ENCODE results near the gene COL28A1. TPM values are rescaled to one million over a fixed set of nuclear protein-coding genes. Genes with fewer than 3 reads are reported as not detected.

Gene COL28A1
- total RNA-seq, 1 experiment from 2014 or later, result 7.3 TPM

DNA sequence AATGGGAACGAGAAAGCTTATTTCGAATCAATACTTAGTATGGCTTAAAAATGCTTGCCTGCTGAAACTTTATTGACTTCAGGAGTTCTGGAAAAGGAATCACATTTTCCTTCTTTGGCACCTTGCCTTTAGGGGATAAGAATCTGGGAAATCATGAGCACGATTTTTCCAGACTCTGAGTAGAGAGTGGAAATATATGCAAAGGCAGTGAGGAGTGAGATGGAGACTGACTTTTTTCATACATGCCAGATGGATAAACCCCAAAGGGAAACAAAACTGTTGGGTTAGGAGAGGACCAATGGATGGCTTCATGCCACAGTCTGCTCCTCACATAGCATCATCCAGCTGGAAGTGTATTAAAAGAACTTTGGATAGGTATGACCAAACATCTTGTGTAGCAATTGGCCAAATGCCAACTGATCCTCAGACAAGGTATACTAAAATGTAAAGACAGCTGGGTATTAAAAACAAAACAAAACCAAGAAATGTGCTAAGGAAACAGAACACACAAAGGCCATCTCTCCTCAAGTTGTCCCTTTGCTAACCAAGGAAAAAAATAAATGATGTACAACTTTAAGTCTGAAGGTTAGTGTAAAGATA is 1.7 kb downstream of the COL28A1 start:
- H3K9me3 ChIP-seq, result no peaks in the 10 kb centered on the region
- H3K36me3 ChIP-seq (ENCODE audit: control insufficient read depth, insufficient read depth, low read length), result no peaks in the 10 kb centered on the region
- BruUV-seq (replicated peaks), result no TSS peak
- H3K4me1 Mint-ChIP-seq (ENCODE audit: low read depth, unreplicated experiment), result no peaks in the 10 kb centered on the region
- ChIA-PET POLR2A (no interaction called here), CTCF (no interaction called here)
- no peaks in the 10 kb centered on the region for H3K4me1 ChIP-seq
- H3K4me3 Mint-ChIP-seq (ENCODE audit: unreplicated experiment), result no peak overlapping the region
- intact Hi-C loops (cut with micrococcal nuclease; ENCODE audit: unreplicated experiment), result no loop called here
- no peak overlapping the region for H3K4me3 ChIP-seq (ENCODE audit: low read depth, low read length)
- no peak overlapping the region for H3K27ac Mint-ChIP-seq (ENCODE audit: unreplicated experiment)
- TF ChIP-seq, protein P1, sequence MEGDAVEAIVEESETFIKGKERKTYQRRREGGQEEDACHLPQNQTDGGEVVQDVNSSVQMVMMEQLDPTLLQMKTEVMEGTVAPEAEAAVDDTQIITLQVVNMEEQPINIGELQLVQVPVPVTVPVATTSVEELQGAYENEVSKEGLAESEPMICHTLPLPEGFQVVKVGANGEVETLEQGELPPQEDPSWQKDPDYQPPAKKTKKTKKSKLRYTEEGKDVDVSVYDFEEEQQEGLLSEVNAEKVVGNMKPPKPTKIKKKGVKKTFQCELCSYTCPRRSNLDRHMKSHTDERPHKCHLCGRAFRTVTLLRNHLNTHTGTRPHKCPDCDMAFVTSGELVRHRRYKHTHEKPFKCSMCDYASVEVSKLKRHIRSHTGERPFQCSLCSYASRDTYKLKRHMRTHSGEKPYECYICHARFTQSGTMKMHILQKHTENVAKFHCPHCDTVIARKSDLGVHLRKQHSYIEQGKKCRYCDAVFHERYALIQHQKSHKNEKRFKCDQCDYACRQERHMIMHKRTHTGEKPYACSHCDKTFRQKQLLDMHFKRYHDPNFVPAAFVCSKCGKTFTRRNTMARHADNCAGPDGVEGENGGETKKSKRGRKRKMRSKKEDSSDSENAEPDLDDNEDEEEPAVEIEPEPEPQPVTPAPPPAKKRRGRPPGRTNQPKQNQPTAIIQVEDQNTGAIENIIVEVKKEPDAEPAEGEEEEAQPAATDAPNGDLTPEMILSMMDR (IDR thresholded peaks at IDR 0.05; ENCODE audit: insufficient read depth in 1 of 2, low read depth in 1 of 2, low read length in 1 of 2, severe bottlenecking in 1 of 2, unreplicated experiment in 1 of 2), result no peak
- H3K27me3 ChIP-seq (replicated peaks; ENCODE audit: control insufficient read depth, insufficient read depth, low read length), result no peaks in the 10 kb centered on the region
- no peaks in the 10 kb centered on the region for H3K27me3 Mint-ChIP-seq (ENCODE audit: insufficient read depth, unreplicated experiment)
- no peaks in the 10 kb centered on the region for H3K36me3 Mint-ChIP-seq (ENCODE audit: insufficient read depth, unreplicated experiment)
- DNase-seq, result no peak
- no peaks in the 10 kb centered on the region for H3K9me3 Mint-ChIP-seq (ENCODE audit: unreplicated experiment)

DNA sequence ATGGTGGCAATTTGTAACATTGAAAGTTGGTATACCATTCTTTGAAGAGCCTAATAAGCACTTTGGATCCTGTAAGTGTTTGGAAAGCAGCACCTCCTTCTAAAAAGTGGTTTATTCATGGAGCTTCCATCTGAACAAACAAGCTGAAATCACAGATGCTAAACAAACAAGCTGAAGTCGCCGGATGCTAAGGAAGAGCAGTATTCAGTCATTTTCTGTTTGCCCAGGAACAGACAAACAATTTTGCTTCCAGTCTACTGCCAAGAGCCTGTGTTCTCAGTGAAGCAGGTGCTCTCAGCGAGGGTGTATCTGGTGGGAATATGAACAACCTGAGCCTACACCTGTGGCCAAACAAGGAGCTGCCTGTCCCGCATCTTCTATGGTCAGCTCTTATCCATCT is 6.3 kb downstream of the COL28A1 start:
- POLR2A ChIA-PET, result no interaction called here

DNA sequence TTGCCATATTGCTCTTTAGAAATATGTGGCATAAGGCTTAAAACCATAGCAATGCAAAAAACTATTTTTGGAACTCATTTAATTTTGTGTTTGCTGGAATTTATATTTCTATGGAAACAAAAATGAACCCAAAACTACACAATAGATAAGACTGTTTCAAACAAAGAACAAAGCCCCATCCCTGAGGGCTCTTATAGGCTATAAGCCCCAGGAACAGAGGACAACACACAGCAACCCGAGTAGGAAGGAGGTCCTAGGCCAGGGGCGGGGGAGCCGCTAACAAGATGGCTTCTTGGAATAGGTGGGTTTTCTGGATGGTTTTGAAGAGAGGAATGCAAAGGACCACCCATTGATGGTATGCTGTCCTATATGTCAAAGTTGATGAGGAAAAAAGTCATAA is 8.6 kb downstream of the COL28A1 start:
- Histone ChIP-seq H3K4me3 (ENCODE audit: low read depth, low read length) (no peak overlapping the region), H3K36me3 (ENCODE audit: control insufficient read depth, insufficient read depth, low read length) (no peaks in the 10 kb centered on the region), H3K27me3 (replicated peaks; ENCODE audit: control insufficient read depth, insufficient read depth, low read length) (no peaks in the 10 kb centered on the region), H3K4me1 (no peaks in the 10 kb centered on the region), H3K9me3 (no peaks in the 10 kb centered on the region)
- no peaks in the 10 kb centered on the region for H3K4me1 Mint-ChIP-seq (ENCODE audit: low read depth, unreplicated experiment)
- TF ChIP-seq, protein P1 (IDR thresholded peaks at IDR 0.05; ENCODE audit: insufficient read depth in 1 of 2, low read depth in 1 of 2, low read length in 1 of 2, severe bottlenecking in 1 of 2, unreplicated experiment in 1 of 2), result no peak
- ChIA-PET CTCF (no interaction called here), POLR2A (no interaction called here)
- no peaks in the 10 kb centered on the region for H3K9me3 Mint-ChIP-seq (ENCODE audit: unreplicated experiment)
- H3K27me3 Mint-ChIP-seq (ENCODE audit: insufficient read depth, unreplicated experiment), result no peaks in the 10 kb centered on the region
- no TSS peak for BruUV-seq (replicated peaks)
- intact Hi-C loops (cut with micrococcal nuclease; ENCODE audit: unreplicated experiment), result no loop called here
- H3K4me3 Mint-ChIP-seq (ENCODE audit: unreplicated experiment), result no peak overlapping the region
- no peaks in the 10 kb centered on the region for H3K36me3 Mint-ChIP-seq (ENCODE audit: insufficient read depth, unreplicated experiment)
- no peak overlapping the region for H3K27ac Mint-ChIP-seq (ENCODE audit: unreplicated experiment)
- no peak for DNase-seq

More for the DNA sequence above, 6.3 kb downstream of the COL28A1 start:
- Mint-ChIP-seq H3K9me3 (ENCODE audit: unreplicated experiment) (no peaks in the 10 kb centered on the region), H3K4me1 (ENCODE audit: low read depth, unreplicated experiment) (no peaks in the 10 kb centered on the region), H3K27me3 (ENCODE audit: insufficient read depth, unreplicated experiment) (no peaks in the 10 kb centered on the region), H3K27ac (ENCODE audit: unreplicated experiment) (no peak overlapping the region), H3K4me3 (ENCODE audit: unreplicated experiment) (no peak overlapping the region), H3K36me3 (ENCODE audit: insufficient read depth, unreplicated experiment) (no peaks in the 10 kb centered on the region)
- TF ChIP-seq, protein P1 (IDR thresholded peaks at IDR 0.05; ENCODE audit: insufficient read depth in 1 of 2, low read depth in 1 of 2, low read length in 1 of 2, severe bottlenecking in 1 of 2, unreplicated experiment in 1 of 2), result no peak
- CTCF ChIA-PET, result no interaction called here
- H3K4me3 ChIP-seq (ENCODE audit: low read depth, low read length), result no peak overlapping the region
- intact Hi-C loops (cut with micrococcal nuclease; ENCODE audit: unreplicated experiment), result no loop called here
- BruUV-seq (replicated peaks), result no TSS peak
- DNase-seq, result no peak
- no peaks in the 10 kb centered on the region for H3K36me3 ChIP-seq (ENCODE audit: control insufficient read depth, insufficient read depth, low read length)
- no peaks in the 10 kb centered on the region for H3K9me3 ChIP-seq
- no peaks in the 10 kb centered on the region for H3K27me3 ChIP-seq (replicated peaks; ENCODE audit: control insufficient read depth, insufficient read depth, low read length)
- H3K4me1 ChIP-seq, result no peaks in the 10 kb centered on the region
